Left hindlimb (tissue), 1 donor: ENCODE data around the gene DHX32.
"Not testable (repeated sequence)": the region's sequence is repeated elsewhere in the genome, so short reads cannot be mapped to it uniquely, and the experiment has no call there.

Experiments
- DNase-seq: peaks from one replicate; pipeline ENCODE4 v3.0.0-alpha.2; 2018

DHX32 gene

GRCh38 chr10:125895130-125896087, 14.3 kb upstream of the DHX32 start:
- peak; percentile 80 for DNase-seq

DNA sequence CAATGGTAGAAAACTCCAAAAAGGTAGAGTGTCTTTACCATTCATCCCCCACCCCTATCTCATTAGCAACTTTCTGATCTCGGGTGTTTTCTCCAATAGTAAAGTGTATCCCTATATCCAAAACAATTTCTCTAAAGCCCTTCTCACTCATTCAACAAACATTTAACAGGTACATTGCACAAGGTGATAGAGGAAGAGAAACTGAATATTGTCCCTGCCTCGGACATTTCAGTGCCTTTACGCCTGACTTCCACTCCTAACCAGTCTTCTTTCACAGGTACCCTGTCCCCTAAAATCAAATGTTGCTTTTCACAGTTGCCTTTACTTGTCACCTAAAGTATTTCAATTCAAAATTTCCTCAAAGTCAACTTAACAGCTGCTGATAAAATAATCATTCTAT, 13.1 kb upstream of the DHX32 start:
- DNase-seq: not testable (repeated sequence)

DNA sequence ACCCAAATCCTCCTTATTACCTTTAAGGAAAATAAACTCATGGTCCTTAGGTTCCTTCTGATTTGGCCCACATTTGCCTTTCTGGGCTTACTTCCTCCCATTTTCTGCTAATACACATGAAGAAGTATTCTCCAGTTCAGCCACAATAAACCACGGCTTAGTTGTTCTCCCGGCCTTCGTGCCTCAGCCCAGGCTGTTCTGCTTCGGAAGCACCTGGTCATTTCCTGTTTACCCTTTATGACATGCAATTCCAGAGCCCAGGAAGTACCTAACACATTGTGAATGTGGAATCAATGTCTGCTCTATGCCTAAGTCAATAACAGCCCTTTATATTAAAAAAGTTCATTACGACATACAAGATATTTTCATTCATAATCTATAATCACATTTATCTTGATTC, 11.3 kb upstream of the DHX32 start:
- not testable (repeated sequence) for DNase-seq

DNA sequence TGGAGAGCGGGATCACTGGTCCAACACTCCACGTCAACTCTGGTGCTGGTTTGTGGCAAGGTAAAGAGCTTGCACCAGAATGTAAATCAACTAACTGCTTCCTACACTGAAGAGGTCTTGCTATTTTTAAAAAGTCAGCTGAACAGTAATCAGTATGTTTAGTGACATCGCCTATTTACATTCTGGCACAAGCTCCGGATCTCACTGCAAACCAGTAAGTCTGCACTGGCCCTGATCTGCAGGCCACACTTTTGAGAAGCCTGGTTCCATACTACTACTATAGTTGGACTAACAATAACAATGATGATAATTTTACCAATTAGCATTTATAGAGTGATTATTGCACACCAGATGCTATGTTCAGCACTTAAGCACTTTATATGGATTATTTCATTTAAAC, 8.3 kb upstream of the DHX32 start:
- not testable (repeated sequence) for DNase-seq

GRCh38 chr10:125886914-125887512, 5.9 kb upstream of the DHX32 start:
- DNase-seq: no peak

DNA sequence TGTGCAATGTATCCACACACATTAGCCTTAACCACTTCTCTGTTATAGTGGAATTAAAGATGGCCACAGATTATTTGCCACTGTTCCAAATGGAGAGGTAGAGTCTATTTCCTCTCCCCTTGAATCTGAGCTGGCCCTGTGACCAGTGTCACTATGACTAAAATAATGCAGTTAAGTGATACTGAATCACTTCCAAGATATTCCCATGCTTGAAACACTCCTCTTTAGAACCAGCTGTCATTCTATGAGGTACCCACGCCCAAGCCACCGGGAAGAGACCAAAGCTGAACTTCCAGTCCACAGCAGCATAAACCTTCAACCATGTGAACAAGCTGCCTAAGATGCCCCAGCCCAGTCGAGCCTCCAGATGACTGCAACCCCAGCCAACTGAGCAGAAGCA, 2.1 kb upstream of the DHX32 start:
- DNase-seq: no peak

GRCh38 chr10:125882596-125882995, 1.5 kb upstream of the DHX32 start:
- DNase-seq: no peak

DNA sequence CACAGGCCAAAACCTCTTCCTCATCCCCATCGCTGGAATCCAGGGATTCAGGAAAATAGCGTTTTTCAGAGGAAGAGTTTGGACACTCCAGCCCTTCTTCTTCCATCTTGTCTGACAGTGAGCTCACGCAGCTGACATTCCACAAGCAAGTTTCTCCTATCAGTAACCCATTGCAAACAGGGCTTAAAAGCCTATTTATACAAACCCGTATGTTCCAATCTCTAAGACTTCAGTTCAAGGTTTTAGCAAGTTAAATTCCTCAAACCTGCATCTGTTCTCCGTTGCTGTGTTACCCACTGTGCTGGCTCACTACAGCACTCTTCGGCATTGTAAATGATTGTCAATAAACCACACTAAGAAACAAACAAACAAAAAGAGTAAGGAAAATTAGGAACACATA, 373 bp downstream of the DHX32 start:
- no peak for DNase-seq

- no peak for DNase-seq
These were observed 1.9 kb downstream of the DHX32 start for GRCh38 chr10:125878957-125879835.

DNA sequence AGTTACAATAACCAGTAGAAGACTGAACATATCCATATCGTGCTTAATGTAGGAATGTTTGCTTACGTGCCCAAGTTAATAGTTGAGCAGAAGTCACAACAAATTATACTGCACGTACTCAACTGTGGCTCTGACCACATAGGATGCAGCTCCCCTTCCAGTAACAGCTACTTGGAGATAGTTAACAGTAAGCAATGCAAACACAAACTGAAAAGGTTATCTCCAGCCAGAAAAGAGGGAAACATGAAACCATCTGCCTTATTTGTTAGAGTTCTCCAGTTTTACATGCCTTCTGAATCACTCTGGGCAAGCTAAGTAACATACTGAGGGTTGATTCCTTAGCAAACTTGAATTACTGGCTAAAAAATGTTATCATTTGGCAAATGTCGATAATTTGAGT, 9.8 kb downstream of the DHX32 start:
- DNase-seq: no peak

DNA sequence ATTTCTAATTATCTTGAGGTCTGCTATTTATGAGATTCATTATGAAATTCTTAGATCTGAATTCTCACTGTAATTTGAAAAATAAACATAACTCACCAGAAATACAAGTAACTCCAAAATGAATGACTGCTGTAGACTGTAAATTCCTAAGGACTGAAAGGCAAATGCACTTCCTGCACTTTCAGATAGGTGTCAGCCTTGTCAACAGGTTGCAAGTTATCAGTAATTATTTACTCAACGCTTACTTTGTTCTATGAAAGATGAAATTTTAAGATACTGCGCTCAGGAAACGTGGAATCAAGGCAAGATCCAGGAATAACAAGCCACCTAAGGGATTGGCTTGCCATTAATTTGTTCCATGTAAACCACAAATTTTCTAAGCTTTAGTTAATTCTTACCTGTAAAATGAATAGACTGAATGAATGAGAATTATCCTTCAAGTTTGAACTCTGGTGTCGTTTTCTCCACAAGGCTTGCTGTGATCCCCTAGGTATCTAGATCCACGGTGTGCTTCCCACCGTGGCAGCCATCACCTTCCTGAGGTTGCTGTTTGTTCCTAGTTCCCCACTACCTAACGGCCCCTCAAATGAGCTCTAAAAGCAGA, 12.6 kb downstream of the DHX32 start:
- DNase-seq: no peak

- no peak for DNase-seq
These were observed 14.6 kb downstream of the DHX32 start for GRCh38 chr10:125866421-125867029.

DNA sequence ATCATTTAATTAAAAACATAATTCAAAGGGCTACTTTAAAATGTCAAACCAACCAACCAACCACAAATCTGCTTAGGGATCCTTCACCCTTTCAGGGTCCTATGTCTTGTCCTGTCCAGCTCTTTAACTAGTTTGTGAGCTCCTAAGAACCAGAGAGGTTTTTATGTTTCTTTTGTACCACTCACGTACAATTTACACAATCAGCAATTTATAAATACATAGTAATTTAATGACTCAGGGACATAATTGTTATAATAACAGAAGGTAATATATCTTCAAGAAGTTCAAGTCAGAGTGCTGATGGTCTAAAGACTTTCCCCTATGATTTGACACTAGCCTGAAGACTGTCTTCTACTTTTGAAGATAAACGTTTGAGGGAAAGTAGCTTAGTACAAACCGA, 16.0 kb downstream of the DHX32 start:
- no peak for DNase-seq

- no peak for DNase-seq
These were observed 21.8 kb downstream of the DHX32 start for GRCh38 chr10:125859128-125859817.

- no peak for DNase-seq
These were observed 23.8 kb downstream of the DHX32 start for GRCh38 chr10:125857185-125857760.

GRCh38 chr10:125852487-125852886, 28.6 kb downstream of the DHX32 start:
- no peak for DNase-seq

GRCh38 chr10:125850766-125851731, 30.0 kb downstream of the DHX32 start:
- DNase-seq: no peak

DNA sequence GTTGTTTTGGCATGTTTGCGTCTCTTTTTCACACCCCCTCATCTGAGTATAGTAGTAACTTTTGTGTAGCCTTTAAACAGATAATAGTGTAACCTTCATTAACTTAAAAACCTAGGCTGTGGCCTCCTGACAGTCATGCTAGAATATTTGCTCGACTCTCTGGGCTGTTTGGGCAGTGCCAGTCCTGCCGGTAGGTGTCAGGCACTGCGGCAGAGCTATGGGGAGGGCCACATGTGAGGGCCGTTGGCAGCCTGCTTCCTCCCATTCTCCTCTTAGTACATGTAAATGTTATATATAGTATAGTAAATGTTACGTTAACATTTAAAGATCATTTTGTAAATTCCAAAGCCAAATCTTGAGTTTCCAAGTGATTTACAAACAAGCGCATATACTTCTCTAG, 31.6 kb downstream of the DHX32 start:
- DNase-seq: no peak

- no peak for DNase-seq
These were observed 32.2 kb downstream of the DHX32 start for GRCh38 chr10:125848857-125849256.

GRCh38 chr10:125848371-125848770, 32.7 kb downstream of the DHX32 start:
- no peak for DNase-seq
